Pancreas (tissue), 10 donors: Measurements from ENCODE around the gene DENND1B. TPM values are rescaled to one million over a fixed set of nuclear protein-coding genes. Genes with fewer than 3 reads are reported as not detected.
A peak's percentile ranks its signal among the peaks of the same experiment; 100 is the strongest.

Experiments used
- ATAC-seq, 4 donors: fragments of 200-7000 bp; cut with Tn5 transposase; one replicate each; pipeline versions ENCODE4 v1.8.0 to v1.9.1; 2020; ENCODE audit warnings: mild to moderate bottlenecking in 4 of 4, moderate library complexity in 4 of 4
- DNase-seq, 6 donors: peaks; one replicate each; pipeline ENCODE4 v3.0.0-alpha.2; 2020
- FAIRE-seq: peaks from 2 replicates; lab custom pipeline; 2012; peaks lifted over from hg19 to GRCh38; lab: Jason Lieb, UNC
- H3K27ac ChIP-seq, 4 donors: fragments of 200-600 bp; sonication (generic); 1 replicate in 3 of 4; 2 replicates in 1 of 4; pipeline versions ENCODE4 v1.5.0 to v1.8.0; 2020
- H3K27me3 ChIP-seq, 4 donors: fragments of 200-600 bp; one replicate each; pipeline ENCODE4 v1.8.0; 2021
- H3K36me3 ChIP-seq, 3 donors: fragments of 200-600 bp; sonication (generic) in 1 of 3; one replicate each; pipeline versions ENCODE4 v1.5.0 to v1.8.0; 2020 to 2021
- H3K4me1 ChIP-seq, 3 donors: fragments of 200-600 bp; one replicate each; pipeline ENCODE4 v1.8.0; 2021
- H3K4me3 ChIP-seq, 4 donors: fragments of 200-600 bp; sonication (generic) in 2 of 4; one replicate each; pipeline versions ENCODE4 v1.5.0 to v1.8.0; 2020 to 2021
- H3K9me3 ChIP-seq, 4 donors: fragments of 200-600 bp; one replicate each; pipeline ENCODE4 v1.8.0; 2021
- CTCF ChIP-seq, 4 donors: fragments of 200-600 bp; sonication (generic) in 3 of 4; IDR thresholded peaks; one replicate each; pipeline versions ENCODE4 v1.5.0 to v1.8.0; 2021; ENCODE audit warnings: antibody characterized with exemption in 4 of 4
- WGBS, 2 donors: extraction: QIAGEN DNeasy Blood & Tissue Kit; methylation state at CpG; one replicate each; pipeline ENCODE4 v1.1.7; 2013; 5-methylcytosine and 5-hydroxymethylcytosine counted together
- intact Hi-C, 3 donors: fragments of 100-400 bp; cut with DNase I; formaldehyde crosslinking; loops; one replicate each; pipeline versions ENCODE4 v1.11.1 to v1.14.2; 2022
- polyA plus RNA-seq, 2 donors: library from polyadenylated mRNA; stranded (reverse); fragments of 200-250 nt; gene quantifications; one replicate each; pipeline ENCODE4 v1.2.3, GENCODE V29; 2013
- total RNA-seq, 6 donors: library from RNA; stranded (reverse); fragmentation: NEBNext Ultra II Directional in 4 of 6; extraction: Animal tissue kit (Norgen Biotek cat#: 25700) in 4 of 6; gene quantifications; one replicate each; pipeline versions ENCODE4 v1.2.1 to v1.2.4, GENCODE V29; 2021 to 2023
- donor health status: healthy with polysubstance abuse.
- donor health status: DM: no; HTN: no; CAD: no; lungs with moderate emphysema.
- donor health status: DM: no; HTN: no; CAD: no.
- donor health status: control.
- donor health status: control.
- donor health status: Bipolar disorder and iron deficiency.
- donor health status: DM: yes; HTN: yes; CAD: no.
- donor health status: DM: no; HTN: no; CAD: no.
- donor health status: DM: no; HTN: no; CAD: no.
- donor health status: DM: yes; HTN: yes; CAD: no.

The DENND1B gene
- total and polyA plus RNA-seq, 8 donors: 3.1 to 16.8 (median 11.1) TPM

DNA sequence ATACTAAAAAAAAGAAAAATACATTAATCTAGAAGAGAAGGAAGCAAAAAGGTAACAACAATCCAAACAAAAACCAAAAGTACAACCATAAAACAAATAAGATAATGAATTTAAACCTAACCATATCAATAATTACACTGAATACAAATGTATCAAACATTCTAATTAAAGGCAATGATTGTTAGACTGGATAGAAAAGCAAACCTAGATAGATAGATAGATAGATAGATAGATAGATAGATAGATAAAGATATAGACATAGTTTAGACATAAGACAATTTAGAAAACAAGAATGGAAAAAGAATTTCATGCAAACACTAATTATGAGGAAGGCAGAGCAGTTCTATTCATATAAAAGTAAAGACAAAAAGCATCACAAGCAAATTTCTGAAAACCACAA, 24.9 kb downstream of the DENND1B start:
- FAIRE-seq: peak; percentile 72
- no peak for TF ChIP-seq CTCF (IDR thresholded peaks at IDR 0.05)
- peaks cover 5 to 16% (median 10%) of the 10 kb centered on the region in 3 donors for H3K4me1 ChIP-seq
- no peaks in the 10 kb centered on the region for H3K36me3 ChIP-seq
- no peak overlapping the region for H3K27ac ChIP-seq
- H3K27me3 ChIP-seq: no peaks in the 10 kb centered on the region
- no peak overlapping the region for H3K4me3 ChIP-seq
- intact Hi-C loops: no loop called here
- ATAC-seq: no peak
- H3K9me3 ChIP-seq: no peaks in the 10 kb centered on the region
- no peak for DNase-seq

DNA sequence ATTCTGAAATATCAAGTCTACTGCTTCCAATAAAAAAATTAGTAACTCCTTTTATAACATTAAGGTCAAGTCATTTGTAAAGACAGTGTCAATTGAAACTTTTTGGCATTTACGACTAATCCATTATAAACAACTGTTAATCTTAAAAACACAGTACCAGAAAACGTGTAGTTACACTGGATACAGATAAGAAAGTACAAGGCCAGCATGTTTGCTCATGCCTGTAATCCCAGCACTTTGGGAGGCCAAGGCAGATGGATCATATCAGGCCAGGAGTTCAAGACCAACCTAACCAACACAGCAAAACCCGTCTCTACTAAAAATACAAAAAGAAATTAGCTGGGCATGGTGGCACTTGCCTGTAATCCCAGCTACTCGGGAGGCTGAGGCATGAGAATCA, 29.4 kb downstream of the DENND1B start:
- ATAC-seq (peak in 1 of 4 donors; percentile 60), DNase-seq (no peak), FAIRE-seq (no peak)
- H3K36me3 ChIP-seq: no peaks in the 10 kb centered on the region
- no peak overlapping the region for H3K27ac ChIP-seq
- WGBS, 2 donors: 45 to 50% methylated on average over 4 of the region's 4 CpGs
- H3K27me3 ChIP-seq: no peaks in the 10 kb centered on the region
- H3K9me3 ChIP-seq: no peaks in the 10 kb centered on the region
- no peak for TF ChIP-seq CTCF (IDR thresholded peaks at IDR 0.05)
- no peak overlapping the region for H3K4me3 ChIP-seq
- intact Hi-C loops: no loop called here
- peaks cover 8 to 10% (median 9%) of the 10 kb centered on the region in 3 donors for H3K4me1 ChIP-seq

GRCh38 chr1:197744979-197745378, 30.3 kb downstream of the DENND1B start:
- H3K9me3 ChIP-seq: no peaks in the 10 kb centered on the region
- ATAC-seq: no peak
- no peak for FAIRE-seq
- no peak for DNase-seq
- H3K36me3 ChIP-seq: no peaks in the 10 kb centered on the region
- no peak overlapping the region for H3K27ac ChIP-seq
- WGBS, 2 donors: 44 to 59% methylated on average over 1 of the region's 1 CpG
- no peaks in the 10 kb centered on the region for H3K27me3 ChIP-seq
- peaks cover 6 to 7% (median 7%) of the 10 kb centered on the region in 3 donors for H3K4me1 ChIP-seq
- intact Hi-C loops: no loop called here
- no peak overlapping the region for H3K4me3 ChIP-seq
- no peak for TF ChIP-seq CTCF (IDR thresholded peaks at IDR 0.05)

DNA sequence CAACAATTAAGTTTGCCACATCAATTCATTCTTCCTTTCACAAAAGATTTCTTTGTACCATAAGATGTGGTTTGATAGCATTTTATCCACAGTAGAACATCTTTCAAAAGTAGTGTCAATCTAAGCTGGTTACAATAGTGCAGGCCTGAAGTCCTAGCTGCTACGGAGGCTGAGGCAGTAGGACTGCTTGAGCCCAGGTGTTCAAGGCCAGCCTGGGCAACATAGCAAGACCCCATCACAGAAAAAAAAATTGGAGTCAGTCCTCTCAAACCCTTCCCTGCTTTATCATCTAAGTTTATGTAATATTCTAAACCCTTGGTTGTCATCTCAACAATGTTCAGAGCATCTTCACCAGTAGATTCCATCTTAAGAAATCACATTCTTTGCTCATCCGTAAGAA, 31.7 kb downstream of the DENND1B start:
- WGBS, 2 donors: 95 to 96% methylated on average over 2 of the region's 2 CpGs
- Histone ChIP-seq H3K27me3 (no peaks in the 10 kb centered on the region), H3K4me3 (no peak overlapping the region), H3K27ac (no peak overlapping the region), H3K9me3 (no peaks in the 10 kb centered on the region), H3K4me1 (peaks cover 7% of the 10 kb centered on the region in 3 donors), H3K36me3 (no peaks in the 10 kb centered on the region)
- DNase-seq (no peak), FAIRE-seq (no peak), ATAC-seq (no peak)
- TF ChIP-seq CTCF (IDR thresholded peaks at IDR 0.05): no peak
- intact Hi-C loops: no loop called here

DNA sequence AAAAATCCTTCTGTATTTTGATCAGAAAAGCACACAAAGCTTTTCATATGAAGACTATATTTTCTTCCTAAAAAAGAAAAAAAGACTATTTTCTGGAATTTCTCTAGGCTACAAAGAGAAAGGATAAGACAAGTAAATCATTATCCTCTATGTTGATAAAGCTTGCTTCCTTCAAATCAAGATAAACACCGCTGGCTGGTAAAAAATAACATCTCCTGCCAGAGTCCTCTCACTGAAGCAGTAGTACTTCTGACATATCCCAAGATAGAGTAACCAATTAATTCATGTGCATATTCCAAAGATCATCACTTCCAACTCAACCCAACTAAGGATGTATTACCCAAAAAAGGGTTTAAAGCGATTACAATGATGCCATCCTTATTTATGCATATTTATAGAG, 34.3 kb downstream of the DENND1B start:
- H3K9me3 ChIP-seq: no peaks in the 10 kb centered on the region
- intact Hi-C loops: no loop called here
- DNase-seq: no peak
- 57 to 60% methylated on average over 2 of the region's 2 CpGs for WGBS, 2 donors
- H3K27me3 ChIP-seq: no peaks in the 10 kb centered on the region
- H3K27ac ChIP-seq: no peak overlapping the region
- peaks cover 7 to 10% (median 7%) of the 10 kb centered on the region in 3 donors for H3K4me1 ChIP-seq
- no peaks in the 10 kb centered on the region for H3K36me3 ChIP-seq
- FAIRE-seq: no peak
- ATAC-seq: no peak
- TF ChIP-seq CTCF (IDR thresholded peaks at IDR 0.05): no peak
- H3K4me3 ChIP-seq: no peak overlapping the region
